OCI-LY1 (cell line): Measurements from ENCODE around the gene ZNF688.

Experiments
- H2AFZ ChIP-seq: fragments of 200-600 bp; sonication (generic), shearing (Covaris generic); 2 replicates; pipeline ENCODE4 v1.6.0; 2014; ENCODE audit warnings: antibody characterized with exemption, mild to moderate bottlenecking, low read length
- H3F3A ChIP-seq: fragments of 200-600 bp; sonication (generic), shearing (Covaris generic); 2 replicates; pipeline ENCODE4 v1.6.0; 2014; ENCODE audit warnings: mild to moderate bottlenecking, antibody characterized with exemption, low read length, moderate library complexity; ENCODE audit not compliant: insufficient read depth
- H3K27ac ChIP-seq: fragments of 200-600 bp; sonication (generic); 2 replicates; pipeline ENCODE4 v1.5.1; 2014; ENCODE audit warnings: low read length, mixed run types, mild to moderate bottlenecking, low read depth; ENCODE audit not compliant: poor library complexity, severe bottlenecking
- H3K27me3 ChIP-seq: fragments of 200-600 bp; sonication (generic); 2 replicates; pipeline ENCODE4 v1.6.0; 2014; ENCODE audit warnings: antibody characterized with exemption, mild to moderate bottlenecking, low read length, moderate library complexity; ENCODE audit not compliant: insufficient read depth
- H3K36me3 ChIP-seq: fragments of 200-600 bp; sonication (generic); 2 replicates; pipeline ENCODE4 v1.6.1; 2014; ENCODE audit warnings: mild to moderate bottlenecking, antibody characterized with exemption, low read length, moderate library complexity, mixed read lengths; ENCODE audit not compliant: insufficient read depth
- H3K4me1 ChIP-seq: fragments of 200-600 bp; sonication (generic); 2 replicates; pipeline ENCODE4 v1.5.1; 2014; ENCODE audit warnings: mild to moderate bottlenecking, low read length, moderate library complexity; ENCODE audit not compliant: insufficient read depth, severe bottlenecking
- H3K4me2 ChIP-seq: fragments of 200-600 bp; sonication (generic), shearing (Covaris generic); 2 replicates; pipeline ENCODE4 v1.6.1; 2014; ENCODE audit warnings: low read length
- H3K4me3 ChIP-seq: fragments of 200-600 bp; sonication (generic); 2 replicates; pipeline ENCODE4 v1.5.1; 2014; ENCODE audit warnings: low read length, low read depth, mild to moderate bottlenecking, mixed read lengths; ENCODE audit not compliant: poor library complexity, severe bottlenecking
- H3K79me2 ChIP-seq: fragments of 200-600 bp; shearing (Covaris generic); 2 replicates; pipeline ENCODE4 v1.6.1; 2016; ENCODE audit warnings: mixed run types, low read length, mixed read lengths; ENCODE audit not compliant: insufficient read depth
- H3K9ac ChIP-seq: fragments of 200-600 bp; sonication (generic), shearing (Covaris generic); 2 replicates; pipeline ENCODE4 v1.6.1; 2014; ENCODE audit warnings: mild to moderate bottlenecking, low read length, mixed read lengths
- H3K9me2 ChIP-seq: fragments of 200-600 bp; sonication (generic), shearing (Covaris generic); 2 replicates; pipeline ENCODE4 v1.6.1; 2014; ENCODE audit warnings: low read depth, mild to moderate bottlenecking, low read length, mixed read lengths
- H3K9me3 ChIP-seq: fragments of 200-600 bp; shearing (Covaris generic); 2 replicates; pipeline ENCODE4 v1.6.1; 2014; ENCODE audit warnings: low read length, mixed read lengths
- H4K20me1 ChIP-seq: fragments of 200-600 bp; sonication (generic), shearing (Covaris generic); 2 replicates; pipeline ENCODE4 v1.6.0; 2016; ENCODE audit warnings: mild to moderate bottlenecking, low read length; ENCODE audit not compliant: insufficient read depth
- EZH2 ChIP-seq: fragments of 200-600 bp; sonication (generic), shearing (Covaris generic); IDR thresholded peaks from 2 replicates; pipeline ENCODE4 v1.8.0; 2017; ENCODE audit warnings: borderline replicate concordance, mixed run types, mild to moderate bottlenecking, antibody characterized with exemption, low read length, moderate library complexity, mixed read lengths
- TF ChIP-seq, protein P1 (sequence below): fragments of 200-600 bp; sonication (generic), shearing (Covaris generic); IDR thresholded peaks from 2 replicates; pipeline ENCODE4 v1.5.1; 2017; ENCODE audit warnings: mild to moderate bottlenecking, antibody characterized with exemption, low read length, moderate library complexity, mixed read lengths

The ZNF688 gene

DNA sequence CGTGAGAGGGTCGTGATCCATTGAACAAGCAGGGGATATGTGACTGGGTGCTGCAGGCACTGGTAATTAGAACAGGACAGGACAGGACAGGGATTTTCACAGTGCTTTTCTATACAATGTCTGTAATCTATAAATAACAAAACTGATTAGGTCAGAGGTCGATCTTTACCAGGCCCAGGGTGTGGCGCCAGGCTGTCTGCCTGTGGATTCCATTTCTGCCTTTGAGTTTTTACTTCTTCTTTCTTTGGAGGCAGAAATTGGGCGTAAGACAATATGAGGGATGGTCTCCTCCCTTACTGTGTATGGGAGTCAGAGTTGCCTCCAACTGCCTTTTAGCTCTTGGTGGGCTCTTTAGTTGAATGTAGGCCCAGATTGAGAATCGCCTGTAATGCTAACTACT, 11.8 kb downstream of the ZNF688 start:
- peaks cover 21% of the 10 kb centered on the region for H3K4me1 ChIP-seq

DNA sequence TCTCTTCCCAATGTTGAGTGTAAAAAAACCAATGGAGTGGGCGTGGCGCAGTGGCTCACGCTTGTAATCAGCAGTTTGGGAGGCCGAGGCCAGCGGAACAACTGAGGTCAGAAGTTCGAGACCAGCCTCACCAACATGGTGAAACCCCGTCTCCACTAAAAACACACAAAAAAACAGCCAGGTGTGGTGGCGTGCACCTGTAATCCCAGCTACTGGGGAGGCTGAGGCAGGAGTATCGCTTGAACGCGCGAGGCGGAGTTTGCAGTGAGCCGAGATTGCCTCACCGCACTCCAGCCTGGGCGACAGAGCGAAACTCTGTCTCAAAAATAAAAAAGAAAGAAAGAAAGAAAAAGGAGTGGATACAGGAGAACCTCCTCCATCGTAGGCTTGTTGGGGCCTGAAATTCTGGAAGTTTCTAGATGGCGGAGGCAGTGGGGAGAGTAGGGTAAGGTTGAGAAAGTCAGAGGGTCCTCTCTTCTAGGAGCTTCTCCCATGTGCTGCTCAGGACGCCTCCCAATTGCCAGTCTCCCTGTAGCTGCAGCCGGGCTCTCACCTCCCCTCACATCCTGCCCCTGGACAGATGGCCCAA, 12.6 kb downstream of the ZNF688 start:
- peak overlapping the region; percentile 39 for H3K27ac ChIP-seq
- 0 out of 2 replicates have a peak, but pooled peaks cover 3% of the 10 kb centered on the region for H3F3A ChIP-seq
- no peak overlapping the region for H2AFZ ChIP-seq
- H3K4me3 ChIP-seq: peak overlapping the region; percentile 82
- peak overlapping the region; percentile 19; the same call in 1 of the 2 replicates for H3K9ac ChIP-seq
- no peaks in the 10 kb centered on the region for H3K9me3 ChIP-seq
- H4K20me1 ChIP-seq: no peaks in the 10 kb centered on the region
- H3K27me3 ChIP-seq: no peaks in the 10 kb centered on the region
- no peaks in the 10 kb centered on the region for H3K9me2 ChIP-seq
- H3K36me3 ChIP-seq: peaks cover 26% of the 10 kb centered on the region
- H3K4me1 ChIP-seq: peaks cover 21% of the 10 kb centered on the region
- TF ChIP-seq EZH2: no peak
- TF ChIP-seq, protein P1, sequence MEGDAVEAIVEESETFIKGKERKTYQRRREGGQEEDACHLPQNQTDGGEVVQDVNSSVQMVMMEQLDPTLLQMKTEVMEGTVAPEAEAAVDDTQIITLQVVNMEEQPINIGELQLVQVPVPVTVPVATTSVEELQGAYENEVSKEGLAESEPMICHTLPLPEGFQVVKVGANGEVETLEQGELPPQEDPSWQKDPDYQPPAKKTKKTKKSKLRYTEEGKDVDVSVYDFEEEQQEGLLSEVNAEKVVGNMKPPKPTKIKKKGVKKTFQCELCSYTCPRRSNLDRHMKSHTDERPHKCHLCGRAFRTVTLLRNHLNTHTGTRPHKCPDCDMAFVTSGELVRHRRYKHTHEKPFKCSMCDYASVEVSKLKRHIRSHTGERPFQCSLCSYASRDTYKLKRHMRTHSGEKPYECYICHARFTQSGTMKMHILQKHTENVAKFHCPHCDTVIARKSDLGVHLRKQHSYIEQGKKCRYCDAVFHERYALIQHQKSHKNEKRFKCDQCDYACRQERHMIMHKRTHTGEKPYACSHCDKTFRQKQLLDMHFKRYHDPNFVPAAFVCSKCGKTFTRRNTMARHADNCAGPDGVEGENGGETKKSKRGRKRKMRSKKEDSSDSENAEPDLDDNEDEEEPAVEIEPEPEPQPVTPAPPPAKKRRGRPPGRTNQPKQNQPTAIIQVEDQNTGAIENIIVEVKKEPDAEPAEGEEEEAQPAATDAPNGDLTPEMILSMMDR: no peak
- 0 out of 2 replicates have a peak, but pooled peaks cover 4% of the 10 kb centered on the region for H3K79me2 ChIP-seq
- peak overlapping the region; percentile 61 for H3K4me2 ChIP-seq

More for the DNA sequence above, 11.8 kb downstream of the ZNF688 start:
- TF ChIP-seq, protein P1: no peak
- TF ChIP-seq EZH2: no peak
- Histone ChIP-seq H3K27me3 (no peaks in the 10 kb centered on the region), H3K4me3 (no peak overlapping the region), H3F3A (0 out of 2 replicates have a peak, but pooled peaks cover 3% of the 10 kb centered on the region), H3K9me3 (no peaks in the 10 kb centered on the region), H3K9me2 (no peaks in the 10 kb centered on the region), H3K36me3 (peaks cover 18% of the 10 kb centered on the region; the same call in 1 of the 2 replicates), H4K20me1 (no peaks in the 10 kb centered on the region), H3K27ac (no peak overlapping the region), H3K79me2 (0 out of 2 replicates have a peak, but pooled peaks cover 4% of the 10 kb centered on the region), H3K9ac (no peak overlapping the region), H2AFZ (no peak overlapping the region), H3K4me2 (no peak overlapping the region)

DNA sequence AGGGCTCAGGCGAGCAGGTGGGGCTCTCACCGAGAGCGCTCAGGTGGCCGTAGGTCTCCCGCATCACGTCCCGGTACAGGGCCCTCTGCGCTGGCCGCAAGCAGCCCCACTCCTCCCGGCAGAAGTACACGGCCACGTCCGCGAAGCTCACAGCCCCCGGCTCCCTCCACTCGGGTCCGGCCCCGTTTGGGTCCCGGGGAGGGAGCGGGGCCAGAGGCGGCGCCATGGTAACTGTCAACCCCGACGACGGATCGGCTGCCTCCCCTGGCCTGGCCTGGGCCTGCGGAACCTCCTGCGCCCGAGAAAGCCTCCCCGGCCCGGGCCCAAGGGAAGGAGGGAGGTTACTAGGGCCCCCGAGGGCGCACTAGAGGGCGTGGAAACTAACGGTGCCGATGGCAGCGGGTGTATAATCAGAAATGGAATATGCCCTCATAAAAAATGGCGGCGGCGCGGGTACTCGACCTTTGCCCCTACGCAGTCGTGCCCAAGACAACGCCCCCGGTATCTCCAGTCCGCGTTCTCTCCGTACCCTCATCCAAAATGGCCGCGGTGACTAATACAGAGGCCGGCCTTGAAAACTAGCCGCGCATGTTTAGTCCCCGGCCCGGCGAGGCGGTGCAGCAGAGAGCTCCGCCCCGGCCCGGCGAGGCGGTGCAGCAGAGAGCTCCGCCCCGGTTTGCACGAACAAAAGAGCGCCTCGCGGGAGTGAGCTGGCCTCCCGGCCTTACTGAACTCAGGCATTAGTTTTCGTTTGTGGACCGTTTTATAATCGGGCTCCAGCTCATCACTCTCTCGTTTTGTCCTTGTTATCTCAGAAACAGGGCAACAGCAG, 13.3 kb downstream of the ZNF688 start, which contains the start of gene ZNF764:
ZNF764 (minus strand) TSS at position 418 of the 832 bp plus-strand sequence; CDS start at position 226, 192 bp downstream.
- Histone ChIP-seq H3K4me1 (peaks cover 21% of the 10 kb centered on the region), H4K20me1 (no peaks in the 10 kb centered on the region), H3K27ac (peak within 1 kb of the TSS; percentile 64), H2AFZ (no peak within 1 kb of the TSS), H3K9me3 (no peaks in the 10 kb centered on the region), H3K4me2 (peak within 1 kb of the TSS; percentile 61), H3K27me3 (no peaks in the 10 kb centered on the region), H3K9ac (peak within 1 kb of the TSS; percentile 93), H3F3A (0 out of 2 replicates have a peak, but pooled peaks cover 3% of the 10 kb centered on the region), H3K36me3 (peaks cover 33% of the 10 kb centered on the region), H3K4me3 (peak within 1 kb of the TSS; percentile 82), H3K9me2 (no peaks in the 10 kb centered on the region), H3K79me2 (0 out of 2 replicates have a peak, but pooled peaks cover 4% of the 10 kb centered on the region)
- TF ChIP-seq EZH2: no peak
- TF ChIP-seq, protein P1: peak; percentile 13; the same call in 1 of the 2 replicates
